Liver (tissue), 3 donors: ENCODE measurements around the gene HSPA12A.

Experiments used
- CTCF ChIP-seq: fragments of 150-350 bp; IDR thresholded peaks from 2 replicates; pipeline ENCODE4 v1.5.1; 2017; ENCODE audit warnings: improper control_type of control experiment, low read depth, low read length; ENCODE audit not compliant: missing input control
- RAD21 ChIP-seq, 2 donors: IDR thresholded peaks; 2 replicates each; pipeline ENCODE4 v1.6.1; 2016; ENCODE audit warnings: antibody characterized with exemption in 2 of 2, mild to moderate bottlenecking in 2 of 2
- TAF1 ChIP-seq: conservative IDR thresholded peaks from 2 replicates; pipeline ENCODE4 v1.6.1; 2016; ENCODE audit warnings: antibody characterized with exemption, mild to moderate bottlenecking
- YY1 ChIP-seq: IDR thresholded peaks from 2 replicates; pipeline ENCODE4 v1.6.1; 2016; ENCODE audit warnings: antibody characterized with exemption, mild to moderate bottlenecking
- TF ChIP-seq, protein P1 (sequence below): IDR thresholded peaks from 2 replicates; pipeline ENCODE4 v1.6.1; 2016; ENCODE audit warnings: antibody characterized with exemption
- TF ChIP-seq, protein P2 (sequence below): IDR thresholded peaks from 2 replicates; pipeline ENCODE4 v1.6.1; 2016; ENCODE audit warnings: antibody characterized with exemption, mild to moderate bottlenecking
- donor health status: healthy.
- donor health status: healthy.

- TF ChIP-seq YY1 (no peak), TAF1 (no peak), CTCF (no peak), RAD21 (IDR thresholded peaks at IDR 0.05) (no peak)
- TF ChIP-seq, protein P1, sequence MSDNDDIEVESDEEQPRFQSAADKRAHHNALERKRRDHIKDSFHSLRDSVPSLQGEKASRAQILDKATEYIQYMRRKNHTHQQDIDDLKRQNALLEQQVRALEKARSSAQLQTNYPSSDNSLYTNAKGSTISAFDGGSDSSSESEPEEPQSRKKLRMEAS = no peak
- TF ChIP-seq, protein P2, sequence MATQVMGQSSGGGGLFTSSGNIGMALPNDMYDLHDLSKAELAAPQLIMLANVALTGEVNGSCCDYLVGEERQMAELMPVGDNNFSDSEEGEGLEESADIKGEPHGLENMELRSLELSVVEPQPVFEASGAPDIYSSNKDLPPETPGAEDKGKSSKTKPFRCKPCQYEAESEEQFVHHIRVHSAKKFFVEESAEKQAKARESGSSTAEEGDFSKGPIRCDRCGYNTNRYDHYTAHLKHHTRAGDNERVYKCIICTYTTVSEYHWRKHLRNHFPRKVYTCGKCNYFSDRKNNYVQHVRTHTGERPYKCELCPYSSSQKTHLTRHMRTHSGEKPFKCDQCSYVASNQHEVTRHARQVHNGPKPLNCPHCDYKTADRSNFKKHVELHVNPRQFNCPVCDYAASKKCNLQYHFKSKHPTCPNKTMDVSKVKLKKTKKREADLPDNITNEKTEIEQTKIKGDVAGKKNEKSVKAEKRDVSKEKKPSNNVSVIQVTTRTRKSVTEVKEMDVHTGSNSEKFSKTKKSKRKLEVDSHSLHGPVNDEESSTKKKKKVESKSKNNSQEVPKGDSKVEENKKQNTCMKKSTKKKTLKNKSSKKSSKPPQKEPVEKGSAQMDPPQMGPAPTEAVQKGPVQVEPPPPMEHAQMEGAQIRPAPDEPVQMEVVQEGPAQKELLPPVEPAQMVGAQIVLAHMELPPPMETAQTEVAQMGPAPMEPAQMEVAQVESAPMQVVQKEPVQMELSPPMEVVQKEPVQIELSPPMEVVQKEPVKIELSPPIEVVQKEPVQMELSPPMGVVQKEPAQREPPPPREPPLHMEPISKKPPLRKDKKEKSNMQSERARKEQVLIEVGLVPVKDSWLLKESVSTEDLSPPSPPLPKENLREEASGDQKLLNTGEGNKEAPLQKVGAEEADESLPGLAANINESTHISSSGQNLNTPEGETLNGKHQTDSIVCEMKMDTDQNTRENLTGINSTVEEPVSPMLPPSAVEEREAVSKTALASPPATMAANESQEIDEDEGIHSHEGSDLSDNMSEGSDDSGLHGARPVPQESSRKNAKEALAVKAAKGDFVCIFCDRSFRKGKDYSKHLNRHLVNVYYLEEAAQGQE = no peak
Measured at GRCh38 chr10:116668446-116668845, 73.9 kb downstream of the HSPA12A start.
